CD14-positive monocyte (primary cell): Measurements from ENCODE around the gene HTD2. TPM values are rescaled to one million over a fixed set of nuclear protein-coding genes. Genes with fewer than 3 reads are reported as not detected.

Experiments used
- DNase-seq, 3 donors: peaks; one replicate each; pipeline ENCODE4 v3.0.0-alpha.2; 2011 to 2022
- H2AFZ ChIP-seq: 2 replicates; pipeline ENCODE4 v1.6.0; 2012; ENCODE audit warnings: mild to moderate bottlenecking, low read depth, low read length, inconsistent platforms; ENCODE audit not compliant: insufficient read depth, poor library complexity, severe bottlenecking
- H3K27ac ChIP-seq, 2 donors: 1 replicate in 1 of 2; 2 replicates in 1 of 2; pipeline ENCODE4 v1.5.1; 2012 to 2013; ENCODE audit warnings: low read length in 2 of 2, control low read depth in 1 of 2, inconsistent platforms in 1 of 2, low read depth in 1 of 2, mild to moderate bottlenecking in 1 of 2
- H3K27me3 ChIP-seq, 2 donors: one replicate each; pipeline versions ENCODE4 v1.6.0 to v1.6.1; 2011 to 2013; ENCODE audit warnings: low read length in 2 of 2; ENCODE audit not compliant: control insufficient read depth in 2 of 2, insufficient read depth in 2 of 2
- H3K36me3 ChIP-seq, 2 donors: replicated peaks in 1 of 2; 1 replicate in 1 of 2; 2 replicates in 1 of 2; pipeline versions ENCODE4 v1.5.1 to v1.6.1; 2012 to 2013; ENCODE audit warnings: low read length in 2 of 2, control low read depth in 1 of 2, inconsistent platforms in 1 of 2, mild to moderate bottlenecking in 1 of 2; ENCODE audit not compliant: insufficient read depth in 2 of 2, control insufficient read depth in 1 of 2
- H3K4me1 ChIP-seq, 2 donors: 1 replicate in 1 of 2; 2 replicates in 1 of 2; pipeline versions ENCODE4 v1.5.1 to v1.6.1; 2012 to 2013; ENCODE audit warnings: low read length in 2 of 2, control low read depth in 1 of 2, inconsistent platforms in 1 of 2, mild to moderate bottlenecking in 1 of 2, moderate library complexity in 1 of 2; ENCODE audit not compliant: insufficient read depth in 2 of 2, control insufficient read depth in 1 of 2
- H3K4me2 ChIP-seq: replicated peaks from 2 replicates; pipeline ENCODE3; 2012; ENCODE audit warnings: low read length, moderate library complexity, mild to moderate bottlenecking; ENCODE audit not compliant: poor library complexity, severe bottlenecking; ENCODE audit errors: extremely low read depth
- H3K4me3 ChIP-seq, 3 experiments: fragments of 200-600 bp in 1 of 3; sonication (generic) in 1 of 3; replicated peaks in 1 of 3; 1 replicate in 2 of 3; 2 replicates in 1 of 3; pipeline ENCODE4 v1.5.1; 2011 to 2013; ENCODE audit warnings: low read length in 3 of 3, mild to moderate bottlenecking in 3 of 3, control low read depth in 2 of 3, low read depth in 2 of 3, inconsistent platforms in 1 of 3, moderate library complexity in 1 of 3
- H3K79me2 ChIP-seq: 2 replicates; pipeline ENCODE4 v1.6.0; 2012; ENCODE audit warnings: mild to moderate bottlenecking, control low read depth, inconsistent platforms, low read length, moderate library complexity; ENCODE audit not compliant: insufficient read depth
- H3K9ac ChIP-seq: 2 replicates; pipeline ENCODE4 v1.6.0; 2017; ENCODE audit warnings: low read length, mild to moderate bottlenecking; ENCODE audit not compliant: insufficient read depth, poor library complexity, severe bottlenecking
- H3K9me3 ChIP-seq, 2 donors: replicated peaks in 1 of 2; 1 replicate in 1 of 2; 2 replicates in 1 of 2; pipeline versions ENCODE4 v1.5.1 to v1.6.1; 2012 to 2013; ENCODE audit warnings: low read length in 2 of 2, control low read depth in 1 of 2; ENCODE audit not compliant: control insufficient read depth in 1 of 2, insufficient read depth in 1 of 2
- H4K20me1 ChIP-seq: 2 replicates; pipeline ENCODE4 v1.6.0; 2012; ENCODE audit warnings: mild to moderate bottlenecking, low read length, control low read depth, moderate library complexity; ENCODE audit not compliant: insufficient read depth
- H3K27ac Mint-ChIP-seq, 7 donors: one replicate each; pipeline ENCODE4 v1.8.0; 2020; ENCODE audit warnings: mild to moderate bottlenecking in 7 of 7, mixed read lengths in 7 of 7, moderate library complexity in 6 of 7, inconsistent platforms in 2 of 7
- H3K27me3 Mint-ChIP-seq, 3 donors: one replicate each; pipeline ENCODE4 v1.8.0; 2021 to 2022; ENCODE audit warnings: low read depth in 3 of 3, mild to moderate bottlenecking in 3 of 3, mixed read lengths in 3 of 3, moderate library complexity in 3 of 3, inconsistent platforms in 1 of 3
- H3K36me3 Mint-ChIP-seq, 2 donors: one replicate each; pipeline ENCODE4 v1.8.0; 2020; ENCODE audit warnings: mixed read lengths in 2 of 2, inconsistent platforms in 1 of 2, mild to moderate bottlenecking in 1 of 2
- H3K4me1 Mint-ChIP-seq: one replicate; pipeline ENCODE4 v1.8.0; 2020; ENCODE audit warnings: mild to moderate bottlenecking, mixed read lengths
- H3K4me3 Mint-ChIP-seq, 2 donors: one replicate each; pipeline ENCODE4 v1.8.0; 2020; ENCODE audit warnings: mild to moderate bottlenecking in 2 of 2, mixed read lengths in 2 of 2, moderate library complexity in 1 of 2
- H3K9me3 Mint-ChIP-seq, 7 donors: one replicate each; pipeline ENCODE4 v1.8.0; 2020 to 2022; ENCODE audit warnings: mixed read lengths in 7 of 7, mild to moderate bottlenecking in 6 of 7, moderate library complexity in 6 of 7, inconsistent platforms in 2 of 7
- CTCF ChIP-seq: fragments of 200-600 bp; IDR thresholded peaks from one replicate; pipeline ENCODE4 v1.8.0; 2022; ENCODE audit warnings: antibody characterized with exemption, mild to moderate bottlenecking
- WGBS: methylation state at CpG from one replicate; pipeline ENCODE4 v1.1.5; 2013; ENCODE audit warnings: missing lambda C conversion rate; ENCODE audit not compliant: insufficient coverage; 5-methylcytosine and 5-hydroxymethylcytosine counted together
- intact Hi-C, 2 donors: fragments of 100-400 bp; cut with micrococcal nuclease; formaldehyde crosslinking; loops; one replicate each; pipeline versions ENCODE4 v1.15.0 to v1.15.1; 2023
- polyA plus RNA-seq, 3 donors: library from polyadenylated mRNA; depleted of rRNA in 1 of 3; unstranded in 2 of 3; stranded (reverse) in 1 of 3; fragments of 300-500 nt in 2 of 3; fragments of >200 nt in 1 of 3; fragmentation: Illumina TruSeq in 2 of 3; gene quantifications; 1 replicate in 2 of 3; 2 replicates in 1 of 3; pipeline ENCODE4 v1.2.3, GENCODE V29; 2012 to 2021

The HTD2 gene
- polyA plus RNA-seq, 3 donors: 4.5 to 17.3 (median 10.5) TPM

- H3K9me3 Mint-ChIP-seq: peaks cover 0 to 7% (median 2%) of the 10 kb centered on the region in 7 donors
- 83% methylated on average over 6 of the region's 9 CpGs for WGBS
These were observed 12.8 kb upstream of the HTD2 start for GRCh38 chr3:58293516-58293915.

GRCh38 chr3:58296269-58296668 lies 10.1 kb upstream of the HTD2 start:
- peaks cover 0 to 13% (median 4%) of the 10 kb centered on the region in 7 donors for H3K9me3 Mint-ChIP-seq
- peaks cover 3 to 9% of the 10 kb centered on the region in 2 donors for H3K36me3 Mint-ChIP-seq
- H3K27me3 ChIP-seq: no peaks in the 10 kb centered on the region
- peaks cover under 1 to 4% of the 10 kb centered on the region in 2 donors for H3K9me3 ChIP-seq
- H3K27ac ChIP-seq: no peak overlapping the region
- no peaks in the 10 kb centered on the region for H3K79me2 ChIP-seq
- TF ChIP-seq CTCF: no peak
- H4K20me1 ChIP-seq: no peaks in the 10 kb centered on the region
- WGBS: 91% methylated on average over 4 of the region's 5 CpGs
- no peaks in the 10 kb centered on the region for H3K4me1 Mint-ChIP-seq
- no peak overlapping the region for H3K4me3 Mint-ChIP-seq
- no peaks in the 10 kb centered on the region for H3K36me3 ChIP-seq
- no peak overlapping the region for H3K4me3 ChIP-seq
- H3K9ac ChIP-seq: no peak overlapping the region
- no peak for DNase-seq
- H3K4me1 ChIP-seq: no peaks in the 10 kb centered on the region
- H3K27ac Mint-ChIP-seq: peak overlapping the region in 1 of 7 donors; percentile 57
- no peak overlapping the region for H3K4me2 ChIP-seq
- intact Hi-C loops: loop anchor here in 1 of 2 donors (2.0 kb wide), 1 partner anchor 105 kb away; no protein-coding TSS in a partner anchor
- no peak overlapping the region for H2AFZ ChIP-seq
- peaks cover 6 to 15% (median 13%) of the 10 kb centered on the region in 3 donors for H3K27me3 Mint-ChIP-seq

More at GRCh38 chr3:58293516-58293915, 12.8 kb upstream of the HTD2 start:
- peak overlapping the region in 1 of 7 donors; percentile 31 for H3K27ac Mint-ChIP-seq
- H3K4me3 Mint-ChIP-seq: no peak overlapping the region
- Histone ChIP-seq H3K9me3 (no peaks in the 10 kb centered on the region), H3K4me3 (no peak overlapping the region), H3K27ac (no peak overlapping the region), H3K36me3 (peaks cover 0 to 4% of the 10 kb centered on the region in 2 donors), H3K9ac (no peak overlapping the region), H2AFZ (no peak overlapping the region), H3K4me2 (no peak overlapping the region), H3K4me1 (no peaks in the 10 kb centered on the region), H3K27me3 (no peaks in the 10 kb centered on the region), H4K20me1 (no peaks in the 10 kb centered on the region), H3K79me2 (no peaks in the 10 kb centered on the region)
- H3K36me3 Mint-ChIP-seq: peaks cover 12 to 14% of the 10 kb centered on the region in 2 donors
- H3K4me1 Mint-ChIP-seq: no peaks in the 10 kb centered on the region
- TF ChIP-seq CTCF: no peak
- intact Hi-C loops: no loop called here
- peaks cover 2 to 4% (median 3%) of the 10 kb centered on the region in 3 donors for H3K27me3 Mint-ChIP-seq
- no peak for DNase-seq
